Liver (tissue), 9 donors: Measurements from ENCODE around the gene KANSL1. TPM values are rescaled to one million over a fixed set of nuclear protein-coding genes. Genes with fewer than 3 reads are reported as not detected.

Experiments
- DNase-seq: peaks from one replicate; pipeline ENCODE4 v3.0.0-alpha.2; 2017; ENCODE audit warnings: low spot score
- H3K27ac ChIP-seq, 2 donors: one replicate each; pipeline ENCODE4 v1.7.0; 2013; ENCODE audit warnings: inconsistent platforms in 2 of 2, low read length in 2 of 2, control low read depth in 1 of 2, low read depth in 1 of 2, mild to moderate bottlenecking in 1 of 2
- H3K27me3 ChIP-seq, 4 donors: one replicate each; pipeline versions ENCODE4 v1.6.1 to v1.7.0; 2013; ENCODE audit warnings: low read length in 3 of 4, inconsistent platforms in 1 of 4, mild to moderate bottlenecking in 1 of 4, moderate library complexity in 1 of 4; ENCODE audit not compliant: control insufficient read depth in 4 of 4, insufficient read depth in 4 of 4
- H3K36me3 ChIP-seq, 4 donors: one replicate each; pipeline versions ENCODE4 v1.6.1 to v1.7.0; 2013; ENCODE audit warnings: low read length in 3 of 4, mild to moderate bottlenecking in 3 of 4, low read depth in 1 of 4, moderate library complexity in 1 of 4; ENCODE audit not compliant: control insufficient read depth in 4 of 4, insufficient read depth in 3 of 4
- H3K4me1 ChIP-seq, 4 donors: one replicate each; pipeline versions ENCODE4 v1.6.1 to v1.7.0; 2013; ENCODE audit warnings: low read length in 3 of 4, mild to moderate bottlenecking in 3 of 4, moderate library complexity in 1 of 4; ENCODE audit not compliant: control insufficient read depth in 4 of 4, insufficient read depth in 4 of 4
- H3K4me3 ChIP-seq, 3 donors: one replicate each; pipeline versions ENCODE4 v1.6.1 to v1.7.0; 2013; ENCODE audit warnings: low read length in 3 of 3, control low read depth in 1 of 3, low read depth in 1 of 3, mild to moderate bottlenecking in 1 of 3
- H3K9ac ChIP-seq, 2 donors: one replicate each; pipeline ENCODE4 v1.7.0; 2013; ENCODE audit warnings: low read length in 2 of 2, mild to moderate bottlenecking in 2 of 2, moderate library complexity in 2 of 2, control low read depth in 1 of 2, low read depth in 1 of 2
- H3K9me3 ChIP-seq, 4 donors: one replicate each; pipeline versions ENCODE4 v1.6.1 to v1.7.0; 2013; ENCODE audit warnings: low read length in 3 of 4; ENCODE audit not compliant: control insufficient read depth in 4 of 4
- FOXA1 ChIP-seq: IDR thresholded peaks from 2 replicates; pipeline ENCODE4 v1.6.1; 2016; ENCODE audit warnings: antibody characterized with exemption
- GABPA ChIP-seq, 2 donors: IDR thresholded peaks in 1 of 2; conservative IDR thresholded peaks in 1 of 2; 2 replicates each; pipeline ENCODE4 v1.6.1; 2016; ENCODE audit warnings: antibody characterized with exemption in 2 of 2, mild to moderate bottlenecking in 1 of 2, moderate library complexity in 1 of 2
- HNF4A ChIP-seq, 2 donors: conservative IDR thresholded peaks; 2 replicates each; pipeline ENCODE4 v1.6.1; 2016; ENCODE audit warnings: antibody characterized with exemption in 2 of 2, mild to moderate bottlenecking in 2 of 2
- HNF4G ChIP-seq: IDR thresholded peaks from 2 replicates; pipeline ENCODE4 v1.6.1; 2016; ENCODE audit warnings: antibody characterized with exemption
- MAX ChIP-seq: IDR thresholded peaks from 2 replicates; pipeline ENCODE4 v1.6.1; 2016; ENCODE audit warnings: antibody characterized with exemption
- NR2F2 ChIP-seq: IDR thresholded peaks from 2 replicates; pipeline ENCODE4 v1.6.1; 2016; ENCODE audit warnings: antibody characterized with exemption
- RAD21 ChIP-seq, 2 donors: IDR thresholded peaks; 2 replicates each; pipeline ENCODE4 v1.6.1; 2016; ENCODE audit warnings: antibody characterized with exemption in 2 of 2, mild to moderate bottlenecking in 2 of 2
- REST ChIP-seq: IDR thresholded peaks from 2 replicates; pipeline ENCODE4 v1.6.1; 2016; ENCODE audit warnings: antibody characterized with exemption, mild to moderate bottlenecking
- RXRA ChIP-seq, 2 donors: IDR thresholded peaks; 2 replicates each; pipeline ENCODE4 v1.6.1; 2017 to 2018; ENCODE audit warnings: antibody characterized with exemption in 2 of 2, mild to moderate bottlenecking in 1 of 2
- SP1 ChIP-seq: IDR thresholded peaks from 2 replicates; pipeline ENCODE4 v1.6.1; 2018; ENCODE audit warnings: antibody characterized with exemption, mild to moderate bottlenecking
- YY1 ChIP-seq: IDR thresholded peaks from 2 replicates; pipeline ENCODE4 v1.6.1; 2016; ENCODE audit warnings: antibody characterized with exemption, mild to moderate bottlenecking
- ZBTB33 ChIP-seq: IDR thresholded peaks from 2 replicates; pipeline ENCODE4 v1.6.1; 2016; ENCODE audit warnings: antibody characterized with exemption
- WGBS: extraction: QIAGEN DNeasy Blood & Tissue Kit; methylation state at CpG from one replicate; pipeline ENCODE4 v1.1.7; 2013; 5-methylcytosine and 5-hydroxymethylcytosine counted together
- polyA plus RNA-seq, 2 donors: library from polyadenylated mRNA; stranded (reverse) in 1 of 2; unstranded in 1 of 2; fragments of 200-250 nt in 1 of 2; fragments of >200 nt in 1 of 2; fragmentation: Nextera tagmentation in 1 of 2; extraction: Ambion mirVana in 1 of 2; gene quantifications; one replicate each; pipeline versions ENCODE4 v1.2.1 to v1.2.3, GENCODE V29; 2013 to 2015
- total RNA-seq, 2 donors: library from RNA; depleted of rRNA; stranded (reverse); fragments of >200 nt; gene quantifications; one replicate each; pipeline ENCODE4 v1.2.3, GENCODE V29; 2014
- donor health status: healthy.
- donor health status: healthy.
- donor health status: healthy.
- donor health status: healthy.
- donor health status: healthy.

The KANSL1 gene
- total and polyA plus RNA-seq, 4 donors, result 5.5 to 86.3 (median 24.0) TPM

GRCh38 chr17:45992175-45992574 lies 201.1 kb downstream of the KANSL1 start:
- Histone ChIP-seq H3K27ac (no peak overlapping the region), H3K9me3 (no peaks in the 10 kb centered on the region), H3K4me3 (no peak overlapping the region), H3K9ac (no peak overlapping the region), H3K4me1 (peaks cover 0 to 3% (median 0%) of the 10 kb centered on the region in 4 donors), H3K27me3 (no peaks in the 10 kb centered on the region), H3K36me3 (no peaks in the 10 kb centered on the region)
- no peak for DNase-seq
- 78% methylated on average over 6 of the region's 6 CpGs for WGBS
- TF ChIP-seq NR2F2, result no peak
- no peak for TF ChIP-seq GABPA (IDR thresholded peaks at IDR 0.05 in 1 of 2, conservative IDR thresholded peaks at IDR 0.05 in 1 of 2)
- no peak for TF ChIP-seq SP1
- TF ChIP-seq MAX, result no peak
- TF ChIP-seq ZBTB33, result no peak
- TF ChIP-seq RAD21 (IDR thresholded peaks at IDR 0.05), result no peak

- no peak for TF ChIP-seq ZBTB33
- no peak for TF ChIP-seq GABPA (IDR thresholded peaks at IDR 0.05 in 1 of 2, conservative IDR thresholded peaks at IDR 0.05 in 1 of 2)
- H3K27me3 ChIP-seq, result no peaks in the 10 kb centered on the region
- peaks cover 0 to 3% (median 0%) of the 10 kb centered on the region in 4 donors for H3K4me1 ChIP-seq
- H3K4me3 ChIP-seq, result no peak overlapping the region
- H3K9ac ChIP-seq, result no peak overlapping the region
- H3K9me3 ChIP-seq, result no peaks in the 10 kb centered on the region
- WGBS, result 91% methylated on average over 10 of the region's 10 CpGs
- H3K36me3 ChIP-seq, result no peaks in the 10 kb centered on the region
- no peak for DNase-seq
- no peak overlapping the region for H3K27ac ChIP-seq
Observed at GRCh38 chr17:45991341-45991740, 201.9 kb downstream of the KANSL1 start.

GRCh38 chr17:45990886-45991285 lies 202.3 kb downstream of the KANSL1 start:
- H3K27me3 ChIP-seq, result no peaks in the 10 kb centered on the region
- 90% methylated on average over 6 of the region's 6 CpGs for WGBS
- H3K9ac ChIP-seq, result no peak overlapping the region
- TF ChIP-seq HNF4A (conservative IDR thresholded peaks at IDR 0.05) (no peak), REST (no peak), YY1 (no peak), RXRA (IDR thresholded peaks at IDR 0.05) (no peak), FOXA1 (no peak), GABPA (IDR thresholded peaks at IDR 0.05 in 1 of 2, conservative IDR thresholded peaks at IDR 0.05 in 1 of 2) (no peak), RAD21 (IDR thresholded peaks at IDR 0.05) (no peak), HNF4G (no peak), NR2F2 (no peak)
- DNase-seq, result no peak
- no peak overlapping the region for H3K27ac ChIP-seq
- H3K4me3 ChIP-seq, result no peak overlapping the region
- peaks cover 0 to 3% (median 0%) of the 10 kb centered on the region in 4 donors for H3K4me1 ChIP-seq
- H3K9me3 ChIP-seq, result no peaks in the 10 kb centered on the region
- no peaks in the 10 kb centered on the region for H3K36me3 ChIP-seq
